ENCODE results near the gene ZNF263.

ZNF263 gene

DNA sequence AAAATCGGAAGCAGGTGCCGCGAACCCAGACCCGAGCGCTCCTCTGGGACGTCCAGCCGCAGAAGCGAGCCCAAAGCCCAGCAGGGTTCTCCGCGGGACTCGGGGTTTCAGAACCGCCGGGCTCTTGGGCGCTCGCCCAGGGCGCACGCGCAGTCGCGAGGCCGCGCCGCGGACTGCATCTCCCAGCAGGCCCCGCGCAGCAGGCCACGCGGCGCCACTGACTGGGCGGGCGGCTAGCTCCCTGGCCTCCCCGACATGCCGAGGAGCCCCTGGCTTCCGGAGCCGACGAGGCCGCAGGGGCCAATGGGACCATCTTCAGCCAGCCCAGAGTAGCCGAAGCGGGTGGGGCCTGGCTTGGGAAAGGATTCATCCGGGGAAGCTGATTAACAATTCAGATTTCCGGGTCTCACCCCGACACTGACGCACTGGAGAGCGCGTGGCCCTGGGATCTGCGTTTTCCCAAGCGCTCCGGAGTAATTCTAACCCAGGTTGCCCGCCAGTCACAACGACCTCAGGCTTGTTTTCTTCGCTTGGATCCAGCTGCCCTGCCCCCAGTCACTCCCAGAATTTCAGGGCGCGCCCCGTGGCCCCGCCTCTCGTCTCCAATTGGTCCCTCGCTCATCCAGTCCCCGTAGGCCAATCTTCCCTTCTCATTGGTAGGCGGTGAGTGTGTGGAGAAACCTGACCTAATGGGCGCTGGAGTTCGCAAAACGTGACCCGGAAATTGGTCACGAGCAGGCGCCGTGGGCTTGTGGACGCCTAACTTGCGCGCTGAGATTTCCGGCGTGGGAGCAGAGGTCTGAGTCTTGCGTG, at the start of gene ZNF263 (continued):
- TF ChIP-seq, protein P1, sequence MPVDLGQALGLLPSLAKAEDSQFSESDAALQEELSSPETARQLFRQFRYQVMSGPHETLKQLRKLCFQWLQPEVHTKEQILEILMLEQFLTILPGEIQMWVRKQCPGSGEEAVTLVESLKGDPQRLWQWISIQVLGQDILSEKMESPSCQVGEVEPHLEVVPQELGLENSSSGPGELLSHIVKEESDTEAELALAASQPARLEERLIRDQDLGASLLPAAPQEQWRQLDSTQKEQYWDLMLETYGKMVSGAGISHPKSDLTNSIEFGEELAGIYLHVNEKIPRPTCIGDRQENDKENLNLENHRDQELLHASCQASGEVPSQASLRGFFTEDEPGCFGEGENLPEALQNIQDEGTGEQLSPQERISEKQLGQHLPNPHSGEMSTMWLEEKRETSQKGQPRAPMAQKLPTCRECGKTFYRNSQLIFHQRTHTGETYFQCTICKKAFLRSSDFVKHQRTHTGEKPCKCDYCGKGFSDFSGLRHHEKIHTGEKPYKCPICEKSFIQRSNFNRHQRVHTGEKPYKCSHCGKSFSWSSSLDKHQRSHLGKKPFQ (tag by site-specific recombination; IDR thresholded peaks at IDR 0.05), result no peak
- TF ChIP-seq ZNF174 (tag by site-specific recombination; IDR thresholded peaks at IDR 0.05) (no peak), BCL11A (tag by site-specific recombination; IDR thresholded peaks at IDR 0.05; ENCODE audit: low read depth) (no peak), OSR2 (tag by site-specific recombination; IDR thresholded peaks at IDR 0.05) (peak; percentile 48), ZNF416 (tag by site-specific recombination; IDR thresholded peaks at IDR 0.05) (no peak), YY1 (tag by site-specific recombination; IDR thresholded peaks at IDR 0.05) (peak; percentile 81), ZFHX2 (tag by site-specific recombination; conservative IDR thresholded peaks at IDR 0.05) (peak; percentile 91), ZNF423 (tag by site-specific recombination; IDR thresholded peaks at IDR 0.05) (no peak), MEIS1 (CRISPR knock-in tag; IDR thresholded peaks at IDR 0.05; ENCODE audit: borderline replicate concordance) (no peak), ZNF473 (tag by site-specific recombination; IDR thresholded peaks at IDR 0.05) (no peak), ZNF202 (tag by site-specific recombination; IDR thresholded peaks at IDR 0.05; ENCODE audit: borderline replicate concordance) (no peak), ZNF391 (tag by site-specific recombination; IDR thresholded peaks at IDR 0.05; ENCODE audit: borderline replicate concordance, low read depth) (no peak; the same call in 1 of the 2 replicates), ZNF626 (tag by site-specific recombination; IDR thresholded peaks at IDR 0.05) (no peak), ZNF561 (tag by site-specific recombination; IDR thresholded peaks at IDR 0.05; ENCODE audit: borderline replicate concordance) (peak; percentile 81; the same call in 1 of the 2 replicates), ZNF768 (tag by site-specific recombination; IDR thresholded peaks at IDR 0.05) (no peak), ZNF184 (tag by site-specific recombination; IDR thresholded peaks at IDR 0.05) (no peak), ZNF292 (tag by site-specific recombination; IDR thresholded peaks at IDR 0.05; ENCODE audit: borderline replicate concordance, low read depth) (no peak), KLF7 (tag by site-specific recombination; IDR thresholded peaks at IDR 0.05; ENCODE audit: borderline replicate concordance) (peak; percentile 65; the same call in 1 of the 2 replicates), ZNF16 (tag by site-specific recombination; IDR thresholded peaks at IDR 0.05; ENCODE audit: low read depth) (no peak), SP3 (tag by site-specific recombination; IDR thresholded peaks at IDR 0.05) (peak; percentile 87), ZNF791 (tag by site-specific recombination; IDR thresholded peaks at IDR 0.05) (no peak)
- TF ChIP-seq, protein P2, sequence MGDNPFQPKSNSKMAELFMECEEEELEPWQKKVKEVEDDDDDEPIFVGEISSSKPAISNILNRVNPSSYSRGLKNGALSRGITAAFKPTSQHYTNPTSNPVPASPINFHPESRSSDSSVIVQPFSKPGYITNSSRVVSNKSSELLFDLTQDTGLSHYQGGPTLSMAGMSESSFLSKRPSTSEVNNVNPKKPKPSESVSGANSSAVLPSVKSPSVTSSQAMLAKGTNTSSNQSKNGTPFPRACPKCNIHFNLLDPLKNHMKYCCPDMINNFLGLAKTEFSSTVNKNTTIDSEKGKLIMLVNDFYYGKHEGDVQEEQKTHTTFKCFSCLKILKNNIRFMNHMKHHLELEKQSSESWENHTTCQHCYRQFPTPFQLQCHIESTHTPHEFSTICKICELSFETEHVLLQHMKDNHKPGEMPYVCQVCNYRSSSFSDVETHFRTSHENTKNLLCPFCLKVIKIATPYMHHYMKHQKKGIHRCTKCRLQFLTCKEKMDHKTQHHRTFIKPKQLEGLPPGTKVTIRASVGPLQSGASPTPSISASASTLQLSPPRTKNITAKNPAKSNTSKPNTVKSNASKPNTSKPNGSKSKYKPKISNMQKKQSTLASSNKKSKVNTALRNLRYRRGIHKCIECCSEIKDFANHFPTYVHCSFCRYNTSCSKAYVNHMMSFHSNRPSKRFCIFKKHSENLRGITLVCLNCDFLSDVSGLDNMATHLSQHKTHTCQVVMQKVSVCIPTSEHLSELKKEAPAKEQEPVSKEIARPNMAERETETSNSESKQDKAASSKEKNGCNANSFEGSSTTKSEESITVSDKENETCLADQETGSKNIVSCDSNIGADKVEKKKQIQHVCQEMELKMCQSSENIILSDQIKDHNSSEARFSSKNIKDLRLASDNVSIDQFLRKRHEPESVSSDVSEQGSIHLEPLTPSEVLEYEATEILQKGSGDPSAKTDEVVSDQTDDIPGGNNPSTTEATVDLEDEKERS (tag by site-specific recombination; IDR thresholded peaks at IDR 0.05), result no peak
- TF ChIP-seq, protein P3, sequence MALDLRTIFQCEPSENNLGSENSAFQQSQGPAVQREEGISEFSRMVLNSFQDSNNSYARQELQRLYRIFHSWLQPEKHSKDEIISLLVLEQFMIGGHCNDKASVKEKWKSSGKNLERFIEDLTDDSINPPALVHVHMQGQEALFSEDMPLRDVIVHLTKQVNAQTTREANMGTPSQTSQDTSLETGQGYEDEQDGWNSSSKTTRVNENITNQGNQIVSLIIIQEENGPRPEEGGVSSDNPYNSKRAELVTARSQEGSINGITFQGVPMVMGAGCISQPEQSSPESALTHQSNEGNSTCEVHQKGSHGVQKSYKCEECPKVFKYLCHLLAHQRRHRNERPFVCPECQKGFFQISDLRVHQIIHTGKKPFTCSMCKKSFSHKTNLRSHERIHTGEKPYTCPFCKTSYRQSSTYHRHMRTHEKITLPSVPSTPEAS (tag by site-specific recombination; IDR thresholded peaks at IDR 0.05), result 0 out of 2 replicates have a peak, but pooled peaks have one; percentile 7
- TF ChIP-seq, protein P4, sequence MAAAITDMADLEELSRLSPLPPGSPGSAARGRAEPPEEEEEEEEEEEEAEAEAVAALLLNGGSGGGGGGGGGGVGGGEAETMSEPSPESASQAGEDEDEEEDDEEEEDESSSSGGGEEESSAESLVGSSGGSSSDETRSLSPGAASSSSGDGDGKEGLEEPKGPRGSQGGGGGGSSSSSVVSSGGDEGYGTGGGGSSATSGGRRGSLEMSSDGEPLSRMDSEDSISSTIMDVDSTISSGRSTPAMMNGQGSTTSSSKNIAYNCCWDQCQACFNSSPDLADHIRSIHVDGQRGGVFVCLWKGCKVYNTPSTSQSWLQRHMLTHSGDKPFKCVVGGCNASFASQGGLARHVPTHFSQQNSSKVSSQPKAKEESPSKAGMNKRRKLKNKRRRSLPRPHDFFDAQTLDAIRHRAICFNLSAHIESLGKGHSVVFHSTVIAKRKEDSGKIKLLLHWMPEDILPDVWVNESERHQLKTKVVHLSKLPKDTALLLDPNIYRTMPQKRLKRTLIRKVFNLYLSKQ (tag by site-specific recombination; IDR thresholded peaks at IDR 0.05; ENCODE audit: borderline replicate concordance), result no peak
- TF ChIP-seq, protein P5, sequence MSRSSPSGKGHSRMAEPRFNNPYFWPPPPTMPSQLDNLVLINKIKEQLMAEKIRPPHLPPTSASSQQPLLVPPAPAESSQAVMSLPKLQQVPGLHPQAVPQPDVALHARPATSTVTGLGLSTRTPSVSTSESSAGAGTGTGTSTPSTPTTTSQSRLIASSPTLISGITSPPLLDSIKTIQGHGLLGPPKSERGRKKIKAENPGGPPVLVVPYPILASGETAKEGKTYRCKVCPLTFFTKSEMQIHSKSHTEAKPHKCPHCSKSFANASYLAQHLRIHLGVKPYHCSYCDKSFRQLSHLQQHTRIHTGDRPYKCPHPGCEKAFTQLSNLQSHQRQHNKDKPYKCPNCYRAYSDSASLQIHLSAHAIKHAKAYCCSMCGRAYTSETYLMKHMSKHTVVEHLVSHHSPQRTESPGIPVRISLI (tag by site-specific recombination; IDR thresholded peaks at IDR 0.05), result no peak
- TF ChIP-seq, protein P6, sequence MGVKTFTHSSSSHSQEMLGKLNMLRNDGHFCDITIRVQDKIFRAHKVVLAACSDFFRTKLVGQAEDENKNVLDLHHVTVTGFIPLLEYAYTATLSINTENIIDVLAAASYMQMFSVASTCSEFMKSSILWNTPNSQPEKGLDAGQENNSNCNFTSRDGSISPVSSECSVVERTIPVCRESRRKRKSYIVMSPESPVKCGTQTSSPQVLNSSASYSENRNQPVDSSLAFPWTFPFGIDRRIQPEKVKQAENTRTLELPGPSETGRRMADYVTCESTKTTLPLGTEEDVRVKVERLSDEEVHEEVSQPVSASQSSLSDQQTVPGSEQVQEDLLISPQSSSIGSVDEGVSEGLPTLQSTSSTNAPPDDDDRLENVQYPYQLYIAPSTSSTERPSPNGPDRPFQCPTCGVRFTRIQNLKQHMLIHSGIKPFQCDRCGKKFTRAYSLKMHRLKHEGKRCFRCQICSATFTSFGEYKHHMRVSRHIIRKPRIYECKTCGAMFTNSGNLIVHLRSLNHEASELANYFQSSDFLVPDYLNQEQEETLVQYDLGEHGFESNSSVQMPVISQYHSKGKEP (tag by site-specific recombination; IDR thresholded peaks at IDR 0.05), result 0 out of 2 replicates have a peak, but pooled peaks have one; percentile 35
- TF ChIP-seq, protein P7, sequence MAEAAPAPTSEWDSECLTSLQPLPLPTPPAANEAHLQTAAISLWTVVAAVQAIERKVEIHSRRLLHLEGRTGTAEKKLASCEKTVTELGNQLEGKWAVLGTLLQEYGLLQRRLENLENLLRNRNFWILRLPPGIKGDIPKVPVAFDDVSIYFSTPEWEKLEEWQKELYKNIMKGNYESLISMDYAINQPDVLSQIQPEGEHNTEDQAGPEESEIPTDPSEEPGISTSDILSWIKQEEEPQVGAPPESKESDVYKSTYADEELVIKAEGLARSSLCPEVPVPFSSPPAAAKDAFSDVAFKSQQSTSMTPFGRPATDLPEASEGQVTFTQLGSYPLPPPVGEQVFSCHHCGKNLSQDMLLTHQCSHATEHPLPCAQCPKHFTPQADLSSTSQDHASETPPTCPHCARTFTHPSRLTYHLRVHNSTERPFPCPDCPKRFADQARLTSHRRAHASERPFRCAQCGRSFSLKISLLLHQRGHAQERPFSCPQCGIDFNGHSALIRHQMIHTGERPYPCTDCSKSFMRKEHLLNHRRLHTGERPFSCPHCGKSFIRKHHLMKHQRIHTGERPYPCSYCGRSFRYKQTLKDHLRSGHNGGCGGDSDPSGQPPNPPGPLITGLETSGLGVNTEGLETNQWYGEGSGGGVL (tag by site-specific recombination; IDR thresholded peaks at IDR 0.05), result 0 out of 2 replicates have a peak, but pooled peaks have one; percentile 16

Data from HEK293 (cell line).